ENCODE measurements around the gene RHBDL3. TPM values are rescaled to one million over a fixed set of nuclear protein-coding genes. Genes with fewer than 3 reads are reported as not detected.

Gene RHBDL3
- total RNA-seq, 4 donors from 2014 or later = not detected

GRCh38 chr17:32249475-32249874 is 16.2 kb upstream of the RHBDL3 start:
- no peaks in the 10 kb centered on the region for H3K9me3 ChIP-seq
- no peaks in the 10 kb centered on the region for H3K27me3 ChIP-seq
- H3K4me3 ChIP-seq = no peak overlapping the region
- H3K4me1 ChIP-seq = no peaks in the 10 kb centered on the region
- DNase-seq (no peak), ATAC-seq (no peak)
- no peaks in the 10 kb centered on the region for H3K36me3 ChIP-seq
- no peak for TF ChIP-seq POLR2A (IDR thresholded peaks at IDR 0.05)
- no peak for TF ChIP-seq CTCF (IDR thresholded peaks at IDR 0.05 in 4 of 5, conservative IDR thresholded peaks at IDR 0.05 in 1 of 5)
- no peak overlapping the region for H3K27ac ChIP-seq
- in situ Hi-C loops (cut with MboI; ENCODE audit: low sequenced_read_pairs in 4 of 4) (no loop called here), intact Hi-C loops (cut with DNase I; ENCODE audit: low total_unique reads) (no loop called here)

GRCh38 chr17:32253117-32253611 is 12.5 kb upstream of the RHBDL3 start:
- no peak overlapping the region for H3K27ac ChIP-seq
- H3K4me1 ChIP-seq = no peaks in the 10 kb centered on the region
- H3K36me3 ChIP-seq = no peaks in the 10 kb centered on the region
- in situ Hi-C loops (cut with MboI; ENCODE audit: low sequenced_read_pairs in 4 of 4) (loop anchor here in 3 of 4 donors (5.0 to 10.0 kb wide), 3 partner anchors 62 to 69 kb away; no protein-coding TSS in a partner anchor), intact Hi-C loops (cut with DNase I; ENCODE audit: low total_unique reads) (loop anchor here (1.0 kb wide), 1 partner anchor 66 kb away; no protein-coding TSS in a partner anchor)
- H3K4me3 ChIP-seq = no peak overlapping the region
- TF ChIP-seq CTCF (IDR thresholded peaks at IDR 0.05 in 4 of 5, conservative IDR thresholded peaks at IDR 0.05 in 1 of 5) (peak; percentile 68 to 95 (median 82)), POLR2A (IDR thresholded peaks at IDR 0.05) (no peak)
- peak; percentile 50 to 61 for DNase-seq
- ATAC-seq = peak; percentile 83 to 97
- no peaks in the 10 kb centered on the region for H3K27me3 ChIP-seq
- no peaks in the 10 kb centered on the region for H3K9me3 ChIP-seq

- H3K4me3 ChIP-seq = no peak overlapping the region
- ATAC-seq = no peak
- H3K27me3 ChIP-seq = no peaks in the 10 kb centered on the region
- no peak for DNase-seq
- intact Hi-C loops (cut with DNase I; ENCODE audit: low total_unique reads) = no loop called here
- no peaks in the 10 kb centered on the region for H3K36me3 ChIP-seq
- no peaks in the 10 kb centered on the region for H3K4me1 ChIP-seq
- TF ChIP-seq POLR2A (IDR thresholded peaks at IDR 0.05) (no peak), CTCF (IDR thresholded peaks at IDR 0.05 in 4 of 5, conservative IDR thresholded peaks at IDR 0.05 in 1 of 5) (no peak)
- H3K27ac ChIP-seq = no peak overlapping the region
- in situ Hi-C loops (cut with MboI; ENCODE audit: low sequenced_read_pairs in 4 of 4) = loop anchor here in 2 of 4 donors (5.0 to 10.0 kb wide), 2 partner anchors 59 to 61 kb away; no protein-coding TSS in a partner anchor
- no peaks in the 10 kb centered on the region for H3K9me3 ChIP-seq
Observed at GRCh38 chr17:32256012-32256700, 9.5 kb upstream of the RHBDL3 start.

GRCh38 chr17:32256701-32257019 is 9.0 kb upstream of the RHBDL3 start:
- in situ Hi-C loops (cut with MboI; ENCODE audit: low sequenced_read_pairs in 4 of 4) (loop anchor here in 2 of 4 donors (5.0 to 10.0 kb wide), 2 partner anchors 58 to 61 kb away; no protein-coding TSS in a partner anchor), intact Hi-C loops (cut with DNase I; ENCODE audit: low total_unique reads) (no loop called here)
- no peak for ATAC-seq
- no peaks in the 10 kb centered on the region for H3K4me1 ChIP-seq
- no peak overlapping the region for H3K4me3 ChIP-seq
- no peak for DNase-seq
- no peaks in the 10 kb centered on the region for H3K36me3 ChIP-seq
- H3K27me3 ChIP-seq = no peaks in the 10 kb centered on the region
- no peak for TF ChIP-seq POLR2A (IDR thresholded peaks at IDR 0.05)
- TF ChIP-seq CTCF (IDR thresholded peaks at IDR 0.05 in 4 of 5, conservative IDR thresholded peaks at IDR 0.05 in 1 of 5) = no peak
- no peak overlapping the region for H3K27ac ChIP-seq
- no peaks in the 10 kb centered on the region for H3K9me3 ChIP-seq
